Measurements from ENCODE around the gene CD37. TPM values are rescaled to one million over a fixed set of nuclear protein-coding genes. Genes with fewer than 3 reads are reported as not detected.

Gene CD37
- total RNA-seq, 1 experiment from 2014 or later = not detected

DNA sequence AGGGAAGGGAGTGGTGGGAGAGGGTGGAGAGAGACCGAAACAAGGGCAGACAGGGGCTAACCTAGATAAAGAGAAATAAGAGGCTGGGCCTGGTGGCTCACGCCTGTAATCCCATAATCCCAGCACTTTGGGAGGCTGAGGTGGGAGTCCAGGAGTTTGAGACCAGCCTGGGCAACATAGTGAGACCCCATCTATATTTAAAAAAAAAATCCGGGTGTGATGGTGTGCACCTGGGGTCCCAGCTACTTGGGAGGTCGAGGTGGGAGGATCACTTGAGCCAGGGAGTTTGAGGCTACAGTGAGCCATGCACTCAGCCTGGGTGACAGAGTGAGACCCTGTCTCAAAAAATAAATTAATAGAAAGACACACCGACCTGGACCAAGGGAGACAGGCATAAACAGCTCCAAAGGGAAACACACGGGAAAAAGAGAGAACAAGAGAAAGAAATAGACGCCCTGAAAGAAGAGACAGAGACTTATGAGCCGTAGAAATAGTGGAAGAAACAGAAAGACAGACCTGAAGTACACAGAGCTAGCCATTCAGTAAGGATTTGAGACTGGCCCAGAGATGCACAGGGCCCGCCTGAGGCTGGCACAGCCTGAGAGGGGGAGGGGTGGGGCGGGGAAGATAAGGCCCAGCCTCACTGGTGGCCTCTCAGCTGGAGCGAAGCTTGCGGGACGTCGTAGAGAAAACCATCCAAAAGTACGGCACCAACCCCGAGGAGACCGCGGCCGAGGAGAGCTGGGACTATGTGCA lies 2.2 kb downstream of the CD37 start:
- BruUV-seq (replicated peaks) = no TSS peak
- Histone ChIP-seq H3K27me3 (replicated peaks; ENCODE audit: control insufficient read depth, insufficient read depth, low read length) (no peaks in the 10 kb centered on the region), H3K4me3 (ENCODE audit: low read depth, low read length) (no peak overlapping the region), H3K9me3 (no peaks in the 10 kb centered on the region), H3K36me3 (ENCODE audit: control insufficient read depth, insufficient read depth, low read length) (no peaks in the 10 kb centered on the region), H3K4me1 (peaks cover 10% of the 10 kb centered on the region)
- peak overlapping the region; percentile 6 for H3K4me3 Mint-ChIP-seq (ENCODE audit: unreplicated experiment)
- intact Hi-C loops (cut with micrococcal nuclease; ENCODE audit: unreplicated experiment) = no loop called here
- DNase-seq = peak in 1 of 2 experiments; percentile 7
- TF ChIP-seq, protein P1, sequence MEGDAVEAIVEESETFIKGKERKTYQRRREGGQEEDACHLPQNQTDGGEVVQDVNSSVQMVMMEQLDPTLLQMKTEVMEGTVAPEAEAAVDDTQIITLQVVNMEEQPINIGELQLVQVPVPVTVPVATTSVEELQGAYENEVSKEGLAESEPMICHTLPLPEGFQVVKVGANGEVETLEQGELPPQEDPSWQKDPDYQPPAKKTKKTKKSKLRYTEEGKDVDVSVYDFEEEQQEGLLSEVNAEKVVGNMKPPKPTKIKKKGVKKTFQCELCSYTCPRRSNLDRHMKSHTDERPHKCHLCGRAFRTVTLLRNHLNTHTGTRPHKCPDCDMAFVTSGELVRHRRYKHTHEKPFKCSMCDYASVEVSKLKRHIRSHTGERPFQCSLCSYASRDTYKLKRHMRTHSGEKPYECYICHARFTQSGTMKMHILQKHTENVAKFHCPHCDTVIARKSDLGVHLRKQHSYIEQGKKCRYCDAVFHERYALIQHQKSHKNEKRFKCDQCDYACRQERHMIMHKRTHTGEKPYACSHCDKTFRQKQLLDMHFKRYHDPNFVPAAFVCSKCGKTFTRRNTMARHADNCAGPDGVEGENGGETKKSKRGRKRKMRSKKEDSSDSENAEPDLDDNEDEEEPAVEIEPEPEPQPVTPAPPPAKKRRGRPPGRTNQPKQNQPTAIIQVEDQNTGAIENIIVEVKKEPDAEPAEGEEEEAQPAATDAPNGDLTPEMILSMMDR (IDR thresholded peaks at IDR 0.05; ENCODE audit: insufficient read depth in 1 of 2, low read depth in 1 of 2, low read length in 1 of 2, severe bottlenecking in 1 of 2, unreplicated experiment in 1 of 2) = no peak
- ChIA-PET POLR2A (no interaction called here), CTCF (no interaction called here)
- H3K27me3 Mint-ChIP-seq (ENCODE audit: insufficient read depth, unreplicated experiment) = no peaks in the 10 kb centered on the region
- peaks cover 16% of the 10 kb centered on the region for H3K4me1 Mint-ChIP-seq (ENCODE audit: low read depth, unreplicated experiment)
- H3K9me3 Mint-ChIP-seq (ENCODE audit: unreplicated experiment) = no peaks in the 10 kb centered on the region
- peaks cover 9% of the 10 kb centered on the region for H3K36me3 Mint-ChIP-seq (ENCODE audit: insufficient read depth, unreplicated experiment)
- H3K27ac Mint-ChIP-seq (ENCODE audit: unreplicated experiment) = no peak overlapping the region

DNA sequence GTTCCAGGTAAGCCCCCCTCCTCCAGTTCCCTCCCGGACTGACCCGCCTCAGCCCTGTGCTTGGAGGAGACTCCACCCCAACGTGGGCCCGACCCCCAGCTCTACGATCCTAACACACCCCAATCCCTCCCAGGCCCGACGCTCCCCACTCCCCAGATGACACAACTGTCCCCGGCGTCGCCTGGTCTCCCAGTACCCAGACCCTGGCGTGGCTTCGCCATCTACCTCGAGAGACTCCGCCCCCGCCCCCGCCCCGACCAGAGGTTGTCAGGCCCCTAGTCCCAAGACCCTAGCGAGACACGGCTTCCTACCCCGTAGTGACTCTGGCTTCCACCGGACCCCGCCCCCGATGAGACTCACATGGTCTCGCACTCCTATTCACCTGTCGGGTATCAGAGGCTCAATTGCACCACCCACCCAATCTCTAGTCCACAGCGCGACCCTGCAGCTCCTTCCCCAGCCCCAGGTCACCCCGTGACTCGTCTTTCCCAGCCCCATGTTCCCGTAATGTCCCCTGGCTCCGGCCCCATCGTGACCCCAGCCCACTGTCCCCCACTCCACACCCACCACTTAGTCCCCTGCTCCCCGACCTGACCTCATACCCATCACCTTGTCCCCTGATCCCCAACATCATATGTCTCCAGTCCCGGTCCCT lies 2.9 kb downstream of the CD37 start:
- Mint-ChIP-seq H3K4me3 (ENCODE audit: unreplicated experiment) (peak overlapping the region; percentile 77), H3K36me3 (ENCODE audit: insufficient read depth, unreplicated experiment) (peaks cover 9% of the 10 kb centered on the region), H3K27me3 (ENCODE audit: insufficient read depth, unreplicated experiment) (no peaks in the 10 kb centered on the region), H3K9me3 (ENCODE audit: unreplicated experiment) (no peaks in the 10 kb centered on the region), H3K4me1 (ENCODE audit: low read depth, unreplicated experiment) (peaks cover 16% of the 10 kb centered on the region), H3K27ac (ENCODE audit: unreplicated experiment) (no peak overlapping the region)
- intact Hi-C loops (cut with micrococcal nuclease; ENCODE audit: unreplicated experiment) = no loop called here
- POLR2A ChIA-PET = no interaction called here
- CTCF ChIA-PET = no interaction called here
- H3K4me3 ChIP-seq (ENCODE audit: low read depth, low read length) = no peak overlapping the region
- BruUV-seq (replicated peaks) = no TSS peak
- peak in 1 of 2 experiments; percentile 29 for DNase-seq
- no peaks in the 10 kb centered on the region for H3K36me3 ChIP-seq (ENCODE audit: control insufficient read depth, insufficient read depth, low read length)
- TF ChIP-seq, protein P1 (IDR thresholded peaks at IDR 0.05; ENCODE audit: insufficient read depth in 1 of 2, low read depth in 1 of 2, low read length in 1 of 2, severe bottlenecking in 1 of 2, unreplicated experiment in 1 of 2) = no peak
- H3K27me3 ChIP-seq (replicated peaks; ENCODE audit: control insufficient read depth, insufficient read depth, low read length) = no peaks in the 10 kb centered on the region
- peaks cover 10% of the 10 kb centered on the region for H3K4me1 ChIP-seq
- H3K9me3 ChIP-seq = no peaks in the 10 kb centered on the region

DNA sequence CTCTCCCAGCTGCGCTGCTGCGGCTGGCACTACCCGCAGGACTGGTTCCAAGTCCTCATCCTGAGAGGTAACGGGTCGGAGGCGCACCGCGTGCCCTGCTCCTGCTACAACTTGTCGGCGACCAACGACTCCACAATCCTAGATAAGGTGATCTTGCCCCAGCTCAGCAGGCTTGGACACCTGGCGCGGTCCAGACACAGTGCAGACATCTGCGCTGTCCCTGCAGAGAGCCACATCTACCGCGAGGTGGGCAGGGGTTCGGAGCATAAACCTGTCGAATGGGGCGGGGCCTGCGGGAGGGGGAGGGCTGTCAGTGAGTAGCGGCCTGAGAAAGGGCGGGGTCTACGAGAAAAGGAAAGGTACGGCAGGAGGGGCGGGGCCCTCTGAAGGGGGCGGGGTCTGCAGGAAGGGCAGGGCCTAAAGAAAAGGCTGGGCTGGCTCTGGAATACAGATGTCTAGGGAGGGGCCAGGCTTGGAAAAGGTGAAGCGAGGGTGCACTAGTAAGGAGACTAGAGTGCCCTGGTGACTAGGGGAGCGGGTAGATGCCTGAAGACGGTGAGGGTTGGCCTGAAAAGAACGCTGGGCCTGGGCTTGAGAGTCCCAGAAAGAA lies 3.6 kb downstream of the CD37 start:
- Mint-ChIP-seq H3K36me3 (ENCODE audit: insufficient read depth, unreplicated experiment) (peaks cover 9% of the 10 kb centered on the region), H3K9me3 (ENCODE audit: unreplicated experiment) (no peaks in the 10 kb centered on the region), H3K4me1 (ENCODE audit: low read depth, unreplicated experiment) (peaks cover 16% of the 10 kb centered on the region), H3K4me3 (ENCODE audit: unreplicated experiment) (peak overlapping the region; percentile 77), H3K27ac (ENCODE audit: unreplicated experiment) (no peak overlapping the region), H3K27me3 (ENCODE audit: insufficient read depth, unreplicated experiment) (no peaks in the 10 kb centered on the region)
- Histone ChIP-seq H3K9me3 (no peaks in the 10 kb centered on the region), H3K36me3 (ENCODE audit: control insufficient read depth, insufficient read depth, low read length) (no peaks in the 10 kb centered on the region), H3K27me3 (replicated peaks; ENCODE audit: control insufficient read depth, insufficient read depth, low read length) (no peaks in the 10 kb centered on the region), H3K4me3 (ENCODE audit: low read depth, low read length) (peak overlapping the region; percentile 34), H3K4me1 (peaks cover 10% of the 10 kb centered on the region)
- POLR2A ChIA-PET = interaction anchor here (0.6 to 1.0 kb wide), 3 partner anchors 115 to 421 kb away, joined by 3 to 6 read pairs (median 4); partner anchors contain the start of gene ALDH16A1
- TF ChIP-seq, protein P1 (IDR thresholded peaks at IDR 0.05; ENCODE audit: insufficient read depth in 1 of 2, low read depth in 1 of 2, low read length in 1 of 2, severe bottlenecking in 1 of 2, unreplicated experiment in 1 of 2) = no peak
- CTCF ChIA-PET = interaction anchor here (0.5 to 1.7 kb wide), 5 partner anchors 11 to 345 kb away, joined by 3 to 8 read pairs (median 5); partner anchors contain the start of gene RUVBL2
- intact Hi-C loops (cut with micrococcal nuclease; ENCODE audit: unreplicated experiment) = loop anchor here (1.0 kb wide), 1 partner anchor 25 kb away; the partner anchor contains the start of gene DKKL1
- BruUV-seq (replicated peaks) = no TSS peak
- peak; percentile 86 to 91 for DNase-seq
